Measurements from ENCODE around the gene EXOC3.

Gene EXOC3

GRCh38 chr5:489689-490080 lies 46.7 kb downstream of the EXOC3 start:
- no peak for DNase-seq

DNA sequence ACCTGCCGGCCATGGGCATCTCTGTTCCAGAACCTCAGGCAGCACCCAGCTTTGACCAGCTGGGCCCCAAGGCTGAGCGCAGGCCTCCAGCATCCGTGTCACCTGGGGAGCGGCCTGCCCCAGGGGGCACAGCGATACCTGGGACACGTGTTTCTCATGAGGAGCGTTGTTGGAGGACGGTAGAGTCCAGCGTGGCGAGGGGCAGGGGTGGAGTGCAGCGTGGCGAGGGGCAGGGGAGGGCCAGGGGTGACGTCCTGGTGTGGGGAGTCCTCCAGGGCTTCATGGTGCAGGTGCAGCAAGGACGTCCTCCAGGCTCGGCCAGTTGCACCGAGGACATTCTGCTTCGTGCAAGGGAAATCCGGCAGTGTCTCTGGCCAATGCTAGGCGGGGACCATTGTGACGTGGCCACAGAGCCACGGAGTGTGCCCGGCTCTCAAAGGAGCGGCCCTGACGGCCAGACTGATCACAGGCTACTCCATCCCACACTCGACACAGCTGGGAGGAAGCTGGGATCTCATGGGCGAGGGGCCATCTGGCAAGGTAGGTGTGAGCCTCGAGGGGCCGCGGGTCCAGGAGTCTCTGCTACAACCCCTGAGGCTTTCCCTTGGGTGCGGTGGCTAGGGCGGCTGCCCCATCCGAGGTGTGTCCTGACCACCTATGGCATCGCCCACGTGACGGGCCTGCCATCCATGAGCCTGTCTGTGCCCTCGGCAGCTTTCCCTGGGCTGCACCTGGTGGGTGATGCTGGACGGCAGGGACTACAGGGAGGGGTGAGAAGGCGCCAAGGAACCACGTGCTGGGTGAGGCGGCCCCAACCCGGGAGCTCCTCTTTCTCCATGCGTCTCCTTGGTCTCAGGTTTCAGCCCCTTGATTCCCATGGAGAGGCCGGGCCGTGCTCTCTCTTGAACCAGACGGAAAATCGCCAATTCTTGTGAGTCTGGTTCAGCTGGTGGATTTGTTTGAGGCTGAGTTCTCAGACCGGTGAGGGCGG lies 47.4 kb downstream of the EXOC3 start:
- DNase-seq, result no peak

- DNase-seq, result no peak
These were observed 48.3 kb downstream of the EXOC3 start for GRCh38 chr5:491119-491855.

- no peak for DNase-seq
These were observed 48.8 kb downstream of the EXOC3 start for GRCh38 chr5:491856-492155.

DNA sequence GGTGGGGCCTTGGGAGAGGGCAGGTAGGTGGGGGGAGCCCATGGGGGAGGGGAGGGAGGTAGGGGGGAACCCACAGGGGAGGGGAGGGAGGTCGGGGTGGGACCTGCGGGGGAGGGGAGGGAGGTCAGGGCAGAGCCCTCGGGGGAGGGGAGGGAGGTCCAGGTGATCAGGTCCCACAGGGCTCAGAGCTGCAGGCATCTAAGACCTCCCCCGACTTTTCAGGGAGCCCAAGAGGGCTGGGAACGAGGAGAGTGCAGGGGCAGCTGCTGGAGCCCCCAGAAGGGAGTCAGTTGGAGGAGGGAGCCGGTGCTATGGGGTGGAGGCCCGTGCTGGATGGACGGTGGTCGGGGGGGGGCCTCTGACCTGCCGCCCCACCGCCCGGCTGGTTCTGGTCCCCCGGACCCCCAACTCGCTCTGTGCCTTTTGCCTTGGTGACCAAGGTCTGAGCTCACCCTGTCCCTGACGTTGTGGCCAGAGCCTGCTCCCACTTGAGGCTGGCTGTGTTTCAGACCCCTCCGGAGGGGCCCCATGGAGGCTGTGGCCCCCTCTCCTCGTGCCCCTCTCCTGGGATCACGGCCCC lies 49.4 kb downstream of the EXOC3 start:
- DNase-seq, result no peak

- DNase-seq, result no peak
These were observed 50.2 kb downstream of the EXOC3 start for GRCh38 chr5:493119-493701.

DNA sequence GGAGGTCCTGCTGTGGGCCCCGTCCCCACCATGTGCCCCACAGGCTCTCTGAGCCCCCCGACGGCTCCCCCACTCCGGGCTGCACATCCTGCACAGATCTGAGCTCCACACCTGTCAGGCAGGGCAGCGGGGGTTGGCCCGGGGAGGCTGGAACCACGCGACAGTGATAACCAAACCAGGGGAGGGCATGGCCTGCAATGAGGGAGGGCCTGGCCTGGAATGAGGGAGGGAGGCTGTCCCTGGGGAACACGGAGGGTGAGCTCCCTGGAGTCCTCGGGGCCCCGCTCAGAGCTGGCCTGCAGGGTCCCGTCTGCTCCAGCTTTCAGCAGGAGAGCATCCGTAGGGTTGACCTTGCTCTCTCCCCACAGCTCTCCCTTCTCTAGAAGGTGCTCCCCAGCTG lies 50.8 kb downstream of the EXOC3 start:
- DNase-seq, result no peak

DNA sequence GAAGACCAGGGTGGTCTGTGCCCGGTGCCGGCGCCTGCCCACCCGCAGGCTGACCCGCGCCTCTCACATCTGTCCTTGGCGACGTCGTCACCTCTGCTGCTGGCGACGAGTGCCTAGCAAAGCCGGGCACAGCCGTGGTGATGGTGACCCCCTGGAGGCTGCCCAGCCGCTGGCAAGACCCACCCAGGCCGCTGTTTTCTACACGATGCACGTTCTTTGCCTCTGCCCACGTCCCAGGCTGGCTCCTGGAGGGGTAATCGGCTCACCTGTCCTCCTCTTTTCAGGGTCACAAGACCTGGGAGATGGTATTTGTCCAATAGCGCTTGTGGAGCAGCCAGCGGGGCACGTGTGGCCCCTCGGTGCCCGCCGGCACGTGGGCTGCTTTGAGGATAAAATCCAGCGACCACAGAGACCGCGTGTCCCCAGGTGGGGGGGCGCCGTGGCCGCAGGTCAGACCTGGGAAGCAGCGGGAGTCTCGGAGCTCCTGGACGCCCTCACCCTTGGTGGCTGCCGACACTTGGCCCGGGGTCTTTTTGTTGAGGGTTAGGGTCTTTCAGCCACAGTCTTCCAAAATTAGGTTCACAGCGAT lies 51.8 kb downstream of the EXOC3 start:
- DNase-seq, result no peak

- no peak for DNase-seq
These were observed 53.1 kb downstream of the EXOC3 start for GRCh38 chr5:496028-496427.

GRCh38 chr5:497090-497700 lies 54.2 kb downstream of the EXOC3 start:
- DNase-seq, result no peak

GRCh38 chr5:497871-498509 lies 55.0 kb downstream of the EXOC3 start:
- no peak for DNase-seq

GRCh38 chr5:499233-500209 lies 56.5 kb downstream of the EXOC3 start:
- DNase-seq, result no peak

GRCh38 chr5:500491-500890 lies 57.5 kb downstream of the EXOC3 start:
- no peak for DNase-seq

DNA sequence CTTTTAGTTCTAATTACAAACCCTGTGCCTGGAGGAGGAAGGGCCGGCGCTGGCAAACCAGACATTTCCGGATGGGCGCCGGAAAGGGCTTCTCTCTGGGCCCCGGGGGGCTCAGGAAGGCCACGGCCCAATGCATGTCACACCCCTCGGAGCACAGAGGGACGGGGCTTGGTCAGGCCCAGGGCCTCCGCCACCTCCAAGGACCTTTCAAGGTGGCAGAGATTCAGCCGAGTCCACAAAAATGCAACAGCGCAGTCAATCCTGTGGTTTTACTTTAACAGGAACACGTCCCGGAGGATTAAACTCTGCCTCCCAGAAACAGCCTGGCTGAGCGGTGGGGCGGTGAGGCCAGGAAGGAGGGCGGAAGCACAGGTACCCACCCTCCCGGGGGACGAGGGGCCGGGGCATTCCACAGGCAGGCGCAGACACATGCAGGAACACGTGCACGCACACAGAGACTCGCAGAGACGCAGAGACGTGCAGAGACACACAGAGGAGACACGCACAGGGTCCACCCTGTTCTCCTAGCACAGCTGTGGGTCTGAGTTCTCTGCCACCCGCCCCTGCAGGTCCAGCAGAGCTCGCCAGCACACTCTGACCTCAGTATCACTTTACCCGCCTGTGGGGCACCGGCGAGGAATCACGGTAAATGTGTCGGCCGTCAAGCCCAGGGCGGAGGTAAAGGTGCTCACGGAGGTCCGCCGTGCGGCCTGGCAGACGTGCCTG lies 58.3 kb downstream of the EXOC3 start:
- no peak for DNase-seq

- DNase-seq, result no peak
These were observed 58.8 kb downstream of the EXOC3 start for GRCh38 chr5:501831-502184.

DNA sequence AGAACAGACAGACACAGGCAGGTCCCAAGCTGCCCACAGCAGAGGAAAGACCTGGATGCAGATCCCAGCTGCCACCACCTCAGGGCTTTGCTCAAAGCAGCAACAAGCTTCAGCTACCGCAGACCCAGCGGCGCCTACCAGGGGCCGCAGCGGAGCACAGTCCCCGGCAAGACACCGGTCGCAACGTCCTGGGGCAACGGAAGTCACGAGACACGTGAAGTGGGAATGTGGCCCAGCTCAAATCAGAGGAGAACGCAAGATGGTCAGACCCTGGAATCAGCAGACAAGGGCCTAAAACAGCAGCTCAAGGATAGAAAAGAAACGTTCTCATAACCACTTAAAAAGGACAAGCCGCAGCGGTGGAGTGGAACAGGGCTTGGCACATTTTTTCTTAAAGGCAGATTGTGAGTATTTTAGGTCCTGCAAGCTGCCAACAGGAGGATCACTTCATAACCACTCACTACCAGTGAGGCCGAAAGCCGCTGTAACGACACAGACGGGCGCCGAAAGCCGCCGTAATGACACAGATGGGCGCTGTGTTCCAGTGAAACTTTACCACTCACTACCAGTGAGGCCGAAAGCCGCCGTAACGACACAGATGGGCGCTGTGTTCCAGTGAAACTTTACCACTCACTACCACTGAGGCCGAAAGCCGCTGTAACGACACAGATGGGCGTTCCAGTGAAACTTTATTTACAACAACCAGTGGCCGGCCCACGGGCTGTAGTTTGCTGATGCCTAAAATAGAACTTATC lies 59.5 kb downstream of the EXOC3 start:
- no peak for DNase-seq

DNA sequence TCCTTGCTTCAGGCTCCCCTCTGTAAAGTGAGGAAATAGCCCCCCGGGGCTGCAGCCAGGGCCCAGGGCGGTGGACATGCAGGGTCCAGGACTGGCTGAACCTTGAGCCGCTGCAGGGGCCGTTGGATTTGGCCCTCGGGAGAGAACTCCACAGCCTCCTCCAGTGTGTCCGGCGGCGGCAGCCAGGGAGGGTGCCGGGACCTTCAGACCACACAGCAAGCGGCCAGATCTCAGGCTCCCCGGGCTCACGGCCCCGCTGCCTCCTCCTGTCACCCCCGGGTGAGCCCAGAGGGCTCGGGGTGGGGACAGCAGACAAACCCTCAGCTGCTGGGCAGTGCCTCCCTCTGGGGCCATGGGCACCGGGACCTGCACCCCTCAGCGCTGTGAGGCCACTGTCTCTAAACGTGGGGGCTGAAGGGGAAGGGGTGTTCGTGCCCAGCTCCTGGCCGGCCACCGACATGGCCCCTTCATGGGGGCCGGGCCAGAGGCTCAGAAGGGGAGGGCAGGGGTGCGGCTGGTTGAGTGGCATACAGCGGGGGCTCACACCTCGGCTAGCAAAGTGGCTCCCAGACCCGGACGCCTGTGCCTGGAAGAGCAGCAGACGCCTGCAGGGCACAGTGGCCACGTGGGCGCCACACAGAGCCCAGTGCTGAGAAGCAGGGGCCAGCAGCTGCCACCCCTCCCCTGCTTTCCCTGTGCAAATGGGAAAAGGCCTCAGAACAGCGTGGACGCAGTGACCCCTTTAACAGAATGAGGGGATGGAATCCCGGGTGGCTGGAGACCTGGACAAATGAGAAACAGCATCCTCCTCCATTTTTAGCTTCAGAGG lies 61.6 kb downstream of the EXOC3 start:
- no peak for DNase-seq

- no peak for DNase-seq
These were observed 63.1 kb downstream of the EXOC3 start for GRCh38 chr5:505951-506525.

Measured in RPMI8226 (cell line).